Gastrocnemius medialis (tissue), 4 donors: ENCODE data around the gene GALNT15.

Experiments
- CTCF ChIP-seq, 5 experiments: fragments of 450-650 bp in 3 of 5; fragments of 200-600 bp in 2 of 5; sonication (generic) in 2 of 5; IDR thresholded peaks in 4 of 5; conservative IDR thresholded peaks in 1 of 5; 1 replicate in 4 of 5; 2 replicates in 1 of 5; pipeline ENCODE4 v1.5.1; 2016 to 2019; ENCODE audit warnings: antibody characterized with exemption in 5 of 5, mild to moderate bottlenecking in 3 of 5, moderate library complexity in 3 of 5
- POLR2A ChIP-seq, 2 donors: fragments of 450-650 bp; IDR thresholded peaks; one replicate each; pipeline ENCODE4 v1.6.1; 2017; ENCODE audit warnings: antibody characterized with exemption in 2 of 2, mild to moderate bottlenecking in 2 of 2, moderate library complexity in 2 of 2

DNA sequence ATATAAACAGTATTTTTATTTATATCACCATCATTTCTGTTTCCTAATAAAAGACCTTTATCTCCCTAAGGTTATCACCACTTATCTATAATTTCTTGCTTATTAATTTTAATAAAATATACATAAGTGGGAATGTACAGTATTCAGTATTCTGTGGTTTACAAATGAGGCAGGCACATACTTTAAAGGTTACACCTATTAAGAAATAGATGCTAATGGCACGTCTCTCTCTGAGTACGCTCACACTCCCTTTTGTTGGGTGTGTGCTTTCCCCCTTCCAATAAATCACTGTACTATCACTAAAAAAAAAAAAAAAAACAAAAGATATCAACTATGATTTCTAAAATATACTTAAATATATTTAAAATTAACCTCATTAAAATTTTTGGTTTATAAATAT is 99.4 kb downstream of the GALNT15 start:
- TF ChIP-seq CTCF (IDR thresholded peaks at IDR 0.05 in 4 of 5, conservative IDR thresholded peaks at IDR 0.05 in 1 of 5) = no peak
- no peak for TF ChIP-seq POLR2A (IDR thresholded peaks at IDR 0.05)
